Activated T-helper 2 cell treated with anti-CD3 and anti-CD28 coated beads, Interferon-gamma antibody, Interleukin-2, Interleukin-4, amounts not matched to agents 10 μg/mL and 5 μg/mL and 100 μg/mL, durations not matched to agents 14 hours and 24 hours and 36 hours (primary cell): ENCODE results near the gene CADPS2. TPM values are rescaled to one million over a fixed set of nuclear protein-coding genes. Genes with fewer than 3 reads are reported as not detected.
"Not testable (repeated sequence)": the region's sequence is repeated elsewhere in the genome, so short reads cannot be mapped to it uniquely, and the experiment has no call there.

Source experiments
- DNase-seq: peaks from one replicate; pipeline ENCODE4 v3.0.0; 2021; ENCODE audit warnings: low spot score
- H3K27ac Mint-ChIP-seq: one replicate; pipeline ENCODE4 v1.8.0; 2021; ENCODE audit warnings: mixed read lengths
- H3K27me3 Mint-ChIP-seq: one replicate; pipeline ENCODE4 v1.8.0; 2021; ENCODE audit warnings: low read depth, mixed read lengths
- H3K36me3 Mint-ChIP-seq: one replicate; pipeline ENCODE4 v1.8.0; 2021; ENCODE audit warnings: low read depth, mixed read lengths
- H3K4me1 Mint-ChIP-seq: one replicate; pipeline ENCODE4 v1.8.0; 2021; ENCODE audit warnings: low read depth, mixed read lengths
- H3K4me3 Mint-ChIP-seq: one replicate; pipeline ENCODE4 v1.8.0; 2021; ENCODE audit warnings: low read depth, mild to moderate bottlenecking, moderate library complexity, mixed read lengths
- H3K9me3 Mint-ChIP-seq: one replicate; pipeline ENCODE4 v1.8.0; 2021; ENCODE audit warnings: mixed read lengths
- intact Hi-C: fragments of 100-400 bp; cut with micrococcal nuclease; formaldehyde crosslinking; loops from one replicate; pipeline ENCODE4 v1.15.1; 2023
- total RNA-seq: library from RNA; stranded (reverse); gene quantifications from 2 replicates; pipeline ENCODE4 v1.2.3, GENCODE V29; 2022

CADPS2 gene
- total RNA-seq, 1 donor from 2014 or later, result not detected

- DNase-seq, result no peak
- H3K36me3 Mint-ChIP-seq, result no peaks in the 10 kb centered on the region
- H3K4me1 Mint-ChIP-seq, result no peaks in the 10 kb centered on the region
- no peak overlapping the region for H3K27ac Mint-ChIP-seq
- intact Hi-C loops, result no loop called here
- H3K4me3 Mint-ChIP-seq, result no peak overlapping the region
- H3K27me3 Mint-ChIP-seq, result no peaks in the 10 kb centered on the region
- peaks cover 4% of the 10 kb centered on the region for H3K9me3 Mint-ChIP-seq
Measured at GRCh38 chr7:122847871-122848473, 38.3 kb downstream of the CADPS2 start.

- no peaks in the 10 kb centered on the region for H3K36me3 Mint-ChIP-seq
- no peaks in the 10 kb centered on the region for H3K4me1 Mint-ChIP-seq
- intact Hi-C loops, result no loop called here
- peaks cover 4% of the 10 kb centered on the region for H3K9me3 Mint-ChIP-seq
- H3K27ac Mint-ChIP-seq, result no peak overlapping the region
- H3K4me3 Mint-ChIP-seq, result no peak overlapping the region
- DNase-seq, result no peak
- H3K27me3 Mint-ChIP-seq, result no peaks in the 10 kb centered on the region
Measured at GRCh38 chr7:122846591-122846990, 39.7 kb downstream of the CADPS2 start.

GRCh38 chr7:122845286-122845685 lies 41.0 kb downstream of the CADPS2 start:
- DNase-seq, result no peak
- Mint-ChIP-seq H3K36me3 (no peaks in the 10 kb centered on the region), H3K27ac (no peak overlapping the region), H3K9me3 (no peaks in the 10 kb centered on the region), H3K4me1 (no peaks in the 10 kb centered on the region), H3K4me3 (no peak overlapping the region), H3K27me3 (no peaks in the 10 kb centered on the region)
- intact Hi-C loops, result no loop called here

- H3K36me3 Mint-ChIP-seq, result no peaks in the 10 kb centered on the region
- H3K27me3 Mint-ChIP-seq, result no peaks in the 10 kb centered on the region
- DNase-seq, result no peak
- intact Hi-C loops, result no loop called here
- H3K4me3 Mint-ChIP-seq, result no peak overlapping the region
- no peak overlapping the region for H3K27ac Mint-ChIP-seq
- no peaks in the 10 kb centered on the region for H3K9me3 Mint-ChIP-seq
- H3K4me1 Mint-ChIP-seq, result no peaks in the 10 kb centered on the region
Measured at GRCh38 chr7:122844191-122844988, 41.9 kb downstream of the CADPS2 start.

GRCh38 chr7:122842971-122843370 lies 43.3 kb downstream of the CADPS2 start:
- H3K4me3 Mint-ChIP-seq, result no peak overlapping the region
- intact Hi-C loops, result no loop called here
- DNase-seq, result no peak
- H3K9me3 Mint-ChIP-seq, result no peaks in the 10 kb centered on the region
- no peaks in the 10 kb centered on the region for H3K36me3 Mint-ChIP-seq
- no peak overlapping the region for H3K27ac Mint-ChIP-seq
- no peaks in the 10 kb centered on the region for H3K4me1 Mint-ChIP-seq
- no peaks in the 10 kb centered on the region for H3K27me3 Mint-ChIP-seq

GRCh38 chr7:122836286-122836685 lies 50.0 kb downstream of the CADPS2 start:
- H3K4me1 Mint-ChIP-seq, H3K36me3 Mint-ChIP-seq, H3K27me3 Mint-ChIP-seq, intact Hi-C loops, H3K4me3 Mint-ChIP-seq, H3K27ac Mint-ChIP-seq, H3K9me3 Mint-ChIP-seq, DNase-seq: not testable (repeated sequence)

- H3K4me3 Mint-ChIP-seq, H3K9me3 Mint-ChIP-seq, intact Hi-C loops, H3K36me3 Mint-ChIP-seq, H3K27me3 Mint-ChIP-seq, DNase-seq, H3K27ac Mint-ChIP-seq, H3K4me1 Mint-ChIP-seq: not testable (repeated sequence)
Measured at GRCh38 chr7:122834571-122834942, 51.7 kb downstream of the CADPS2 start.

GRCh38 chr7:122833888-122834570 lies 52.2 kb downstream of the CADPS2 start:
- intact Hi-C loops, result no loop called here
- Mint-ChIP-seq H3K9me3 (peaks cover 4% of the 10 kb centered on the region), H3K36me3 (no peaks in the 10 kb centered on the region), H3K4me3 (no peak overlapping the region), H3K4me1 (no peaks in the 10 kb centered on the region), H3K27ac (no peak overlapping the region), H3K27me3 (no peaks in the 10 kb centered on the region)
- no peak for DNase-seq

- no peak for DNase-seq
- Mint-ChIP-seq H3K27me3 (no peaks in the 10 kb centered on the region), H3K4me3 (no peak overlapping the region), H3K9me3 (peaks cover 4% of the 10 kb centered on the region), H3K36me3 (no peaks in the 10 kb centered on the region), H3K27ac (no peak overlapping the region), H3K4me1 (no peaks in the 10 kb centered on the region)
- intact Hi-C loops, result no loop called here
Measured at GRCh38 chr7:122831436-122831835, 54.8 kb downstream of the CADPS2 start.

- DNase-seq, result no peak
- Mint-ChIP-seq H3K4me1 (no peaks in the 10 kb centered on the region), H3K4me3 (no peak overlapping the region), H3K36me3 (no peaks in the 10 kb centered on the region), H3K27me3 (no peaks in the 10 kb centered on the region), H3K27ac (no peak overlapping the region), H3K9me3 (peaks cover 4% of the 10 kb centered on the region)
- intact Hi-C loops, result no loop called here
Measured at GRCh38 chr7:122829962-122830361, 56.3 kb downstream of the CADPS2 start.

GRCh38 chr7:122827763-122828162 lies 58.5 kb downstream of the CADPS2 start:
- intact Hi-C loops, result no loop called here

GRCh38 chr7:122813845-122814244 lies 72.4 kb downstream of the CADPS2 start:
- Mint-ChIP-seq H3K9me3 (peaks cover 3% of the 10 kb centered on the region), H3K4me3 (no peak overlapping the region), H3K27me3 (no peaks in the 10 kb centered on the region), H3K27ac (no peak overlapping the region), H3K36me3 (no peaks in the 10 kb centered on the region), H3K4me1 (no peaks in the 10 kb centered on the region)
- intact Hi-C loops, result no loop called here
- no peak for DNase-seq

More at GRCh38 chr7:122827763-122828162, 58.5 kb downstream of the CADPS2 start:
- Mint-ChIP-seq H3K9me3 (no peaks in the 10 kb centered on the region), H3K36me3 (no peaks in the 10 kb centered on the region), H3K4me3 (no peak overlapping the region), H3K27ac (no peak overlapping the region), H3K27me3 (no peaks in the 10 kb centered on the region), H3K4me1 (no peaks in the 10 kb centered on the region)
- DNase-seq, result no peak

GRCh38 chr7:122803851-122804250 lies 82.4 kb downstream of the CADPS2 start:
- intact Hi-C loops, result no loop called here
- no peaks in the 10 kb centered on the region for H3K4me1 Mint-ChIP-seq

More at GRCh38 chr7:122803851-122804250, 82.4 kb downstream of the CADPS2 start:
- no peaks in the 10 kb centered on the region for H3K36me3 Mint-ChIP-seq
- no peaks in the 10 kb centered on the region for H3K27me3 Mint-ChIP-seq
- DNase-seq, result no peak
- no peaks in the 10 kb centered on the region for H3K9me3 Mint-ChIP-seq
- no peak overlapping the region for H3K4me3 Mint-ChIP-seq
- no peak overlapping the region for H3K27ac Mint-ChIP-seq
